Astrocyte (in vitro differentiated cells and primary cell): ENCODE data around the gene CEND1. TPM values are rescaled to one million over a fixed set of nuclear protein-coding genes. Genes with fewer than 3 reads are reported as not detected.

Experiments used
- DNase-seq: peaks from one replicate; pipeline ENCODE4 v3.0.0-alpha.2; 2010; ENCODE audit warnings: low read depth
- FAIRE-seq: peaks from 2 replicates; lab custom pipeline; 2011; peaks lifted over from hg19 to GRCh38; lab: Jason Lieb, UNC
- H2AFZ ChIP-seq: 2 replicates; pipeline ENCODE4 v1.6.0; 2012; ENCODE audit warnings: low read depth, low read length, inconsistent platforms
- H3K27ac ChIP-seq: 2 replicates; pipeline ENCODE4 v1.5.1; 2011; ENCODE audit warnings: low read depth, low read length, inconsistent platforms
- H3K27me3 ChIP-seq: 2 replicates; pipeline ENCODE4 v1.6.0; 2011; ENCODE audit warnings: low read length, inconsistent platforms; ENCODE audit not compliant: insufficient read depth
- H3K36me3 ChIP-seq: 2 replicates; pipeline ENCODE4 v1.5.1; 2011; ENCODE audit warnings: low read length, inconsistent platforms; ENCODE audit not compliant: insufficient read depth
- H3K4me1 ChIP-seq: 2 replicates; pipeline ENCODE4 v1.5.1; 2011; ENCODE audit warnings: low read length, inconsistent platforms; ENCODE audit not compliant: insufficient read depth
- H3K4me2 ChIP-seq: 2 replicates; pipeline ENCODE4 v1.6.0; 2012; ENCODE audit warnings: low read length, inconsistent platforms
- H3K4me3 ChIP-seq: 2 replicates; pipeline ENCODE4 v1.5.1; 2011; ENCODE audit warnings: low read depth, mild to moderate bottlenecking, low read length, inconsistent platforms; ENCODE audit not compliant: insufficient read depth
- H3K79me2 ChIP-seq: 2 replicates; pipeline ENCODE4 v1.6.0; 2012; ENCODE audit warnings: mild to moderate bottlenecking, low read length, inconsistent platforms; ENCODE audit not compliant: insufficient read depth
- H3K9ac ChIP-seq: 2 replicates; pipeline ENCODE4 v1.6.0; 2012; ENCODE audit warnings: mild to moderate bottlenecking, low read length, inconsistent platforms
- H3K9me3 ChIP-seq: 2 replicates; pipeline ENCODE4 v1.5.1; 2012; ENCODE audit warnings: low read depth, mild to moderate bottlenecking, low read length, inconsistent platforms; ENCODE audit not compliant: insufficient read depth
- H4K20me1 ChIP-seq: 2 replicates; pipeline ENCODE4 v1.6.0; 2012; ENCODE audit warnings: low read length, inconsistent platforms; ENCODE audit not compliant: insufficient read depth
- H3K27ac Mint-ChIP-seq: one replicate; pipeline ENCODE4 v1.8.0; 2021; ENCODE audit warnings: mild to moderate bottlenecking, mixed read lengths; ENCODE audit not compliant: unreplicated experiment
- H3K27me3 Mint-ChIP-seq: one replicate; pipeline ENCODE4 v1.8.0; 2021; ENCODE audit warnings: low read depth, mixed read lengths; ENCODE audit not compliant: unreplicated experiment
- H3K36me3 Mint-ChIP-seq: one replicate; pipeline ENCODE4 v1.8.0; 2021; ENCODE audit warnings: low read depth, mixed read lengths; ENCODE audit not compliant: unreplicated experiment
- H3K4me1 Mint-ChIP-seq: one replicate; pipeline ENCODE4 v1.8.0; 2021; ENCODE audit warnings: low read depth, mixed read lengths; ENCODE audit not compliant: unreplicated experiment
- H3K4me3 Mint-ChIP-seq: one replicate; pipeline ENCODE4 v1.8.0; 2021; ENCODE audit warnings: mild to moderate bottlenecking, moderate library complexity, mixed read lengths; ENCODE audit not compliant: unreplicated experiment
- H3K9me3 Mint-ChIP-seq: one replicate; pipeline ENCODE4 v1.8.0; 2021; ENCODE audit warnings: mild to moderate bottlenecking, mixed read lengths; ENCODE audit not compliant: unreplicated experiment
- CTCF ChIP-seq: IDR thresholded peaks from 2 replicates; pipeline ENCODE4 v1.5.1; 2011; ENCODE audit warnings: low read depth, mild to moderate bottlenecking, inconsistent platforms, low read length, moderate library complexity; ENCODE audit not compliant: insufficient read depth
- EZH2 ChIP-seq: IDR thresholded peaks from 2 replicates; pipeline ENCODE4 v1.6.1; 2012; ENCODE audit warnings: mild to moderate bottlenecking, low read length, inconsistent platforms; ENCODE audit not compliant: insufficient read depth
- total RNA-seq: library from RNA; stranded (reverse); gene quantifications from 2 replicates; pipeline ENCODE4 v1.2.1, GENCODE V29; 2021

CEND1 gene
- total RNA-seq, 1 donor from 2014 or later = 0.59 TPM

- Mint-ChIP-seq H3K36me3 (peaks cover 3% of the 10 kb centered on the region), H3K4me1 (peaks cover 5% of the 10 kb centered on the region), H3K4me3 (peak overlapping the region; percentile 87), H3K27me3 (peaks cover 1% of the 10 kb centered on the region), H3K9me3 (no peaks in the 10 kb centered on the region), H3K27ac (peak overlapping the region; percentile 62)
- Histone ChIP-seq H2AFZ (peak overlapping the region; percentile 71), H3K4me1 (peaks cover 24% of the 10 kb centered on the region), H4K20me1 (peaks cover 35% of the 10 kb centered on the region), H3K9ac (peak overlapping the region; percentile 89), H3K4me2 (peak overlapping the region; percentile 98), H3K36me3 (no peaks in the 10 kb centered on the region), H3K27ac (peak overlapping the region; percentile 83), H3K79me2 (peaks cover 27% of the 10 kb centered on the region), H3K4me3 (peak overlapping the region; percentile 76), H3K27me3 (no peaks in the 10 kb centered on the region), H3K9me3 (no peaks in the 10 kb centered on the region)
- peak; percentile 51 for DNase-seq
- FAIRE-seq = no peak
- TF ChIP-seq CTCF = no peak
- TF ChIP-seq EZH2 = no peak
Observed at GRCh38 chr11:819943-820649, 30.2 kb upstream of the CEND1 start.

GRCh38 chr11:819129-819931, 29.4 kb upstream of the CEND1 start:
- Mint-ChIP-seq H3K4me3 (peak overlapping the region; percentile 87), H3K27ac (no peak overlapping the region), H3K36me3 (peaks cover 1% of the 10 kb centered on the region), H3K9me3 (no peaks in the 10 kb centered on the region), H3K27me3 (no peaks in the 10 kb centered on the region), H3K4me1 (peaks cover 5% of the 10 kb centered on the region)
- peaks cover 29% of the 10 kb centered on the region for H4K20me1 ChIP-seq
- H3K4me2 ChIP-seq = peak overlapping the region; percentile 98
- peak overlapping the region; percentile 76 for H3K4me3 ChIP-seq
- peak overlapping the region; percentile 83 for H3K27ac ChIP-seq
- H3K4me1 ChIP-seq = peaks cover 24% of the 10 kb centered on the region
- H2AFZ ChIP-seq = peak overlapping the region; percentile 73
- H3K9me3 ChIP-seq = no peaks in the 10 kb centered on the region
- no peak for FAIRE-seq
- no peak for TF ChIP-seq EZH2
- no peak for TF ChIP-seq CTCF
- H3K27me3 ChIP-seq = no peaks in the 10 kb centered on the region
- H3K36me3 ChIP-seq = no peaks in the 10 kb centered on the region
- H3K79me2 ChIP-seq = peaks cover 27% of the 10 kb centered on the region
- H3K9ac ChIP-seq = peak overlapping the region; percentile 89
- peak; percentile 47 for DNase-seq
